GM08714 (cell line): ENCODE measurements around the gene BRME1.
"Not testable (repeated sequence)": the region's sequence is repeated elsewhere in the genome, so short reads cannot be mapped to it uniquely, and the experiment has no call there.

Source experiments
- H3K4me3 ChIP-seq: fragments of 200-500 bp; sonication (Bioruptor generic); 2 replicates; pipeline ENCODE4 v1.5.1; 2014; ENCODE audit warnings: mild to moderate bottlenecking, low read length, inconsistent platforms
- ZNF274 ChIP-seq: IDR thresholded peaks from 2 replicates; pipeline ENCODE4 v1.6.1; 2012; ENCODE audit warnings: mild to moderate bottlenecking, low read depth, low read length

Gene BRME1

DNA sequence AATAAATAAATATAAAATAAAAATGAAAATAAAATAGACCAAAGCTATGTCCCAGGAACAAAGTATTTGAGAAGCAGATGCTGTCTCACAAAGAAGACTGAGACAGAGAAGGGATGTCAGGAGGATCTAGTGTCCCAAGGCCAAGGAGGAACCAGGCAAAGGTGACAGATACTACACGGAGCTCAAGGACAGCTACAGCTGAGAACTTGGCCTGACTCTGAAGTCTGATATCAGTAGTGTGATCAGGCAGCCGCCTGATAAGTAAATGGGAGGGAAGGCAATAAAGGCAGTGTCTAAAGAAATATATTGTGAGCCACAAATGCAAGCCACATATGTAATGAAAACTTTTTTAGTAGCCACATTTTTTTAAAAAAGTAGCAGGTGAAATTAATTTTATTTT is 49.4 kb downstream of the BRME1 start:
- TF ChIP-seq ZNF274: no peak
- H3K4me3 ChIP-seq: no peak overlapping the region

DNA sequence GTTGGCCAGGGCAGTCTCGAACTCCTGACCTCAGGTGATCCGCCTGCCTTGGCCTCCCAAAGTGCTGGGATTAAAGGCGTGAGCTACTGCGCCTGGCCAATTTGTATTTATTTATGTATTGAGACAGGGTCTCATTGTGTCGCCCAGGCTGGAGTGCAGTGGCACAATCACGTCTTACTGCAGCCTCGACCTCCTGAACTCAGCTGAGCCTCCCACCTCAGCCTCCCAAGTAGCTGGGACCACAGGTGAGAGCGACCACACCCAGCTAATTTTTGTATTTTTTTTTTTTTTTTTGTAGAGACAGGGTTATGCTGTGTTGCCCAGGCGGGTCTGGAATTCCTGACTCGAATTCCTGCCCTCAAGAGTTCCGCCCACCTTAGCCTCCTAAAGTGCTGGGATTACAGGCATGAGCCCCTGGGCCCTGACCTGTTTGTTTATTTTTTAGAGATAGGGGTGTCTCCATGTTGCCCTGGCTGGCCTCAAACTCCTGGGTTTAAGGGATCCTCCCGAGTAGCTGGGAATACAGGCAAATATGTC is 53.7 kb downstream of the BRME1 start:
- H3K4me3 ChIP-seq: not testable (repeated sequence)

DNA sequence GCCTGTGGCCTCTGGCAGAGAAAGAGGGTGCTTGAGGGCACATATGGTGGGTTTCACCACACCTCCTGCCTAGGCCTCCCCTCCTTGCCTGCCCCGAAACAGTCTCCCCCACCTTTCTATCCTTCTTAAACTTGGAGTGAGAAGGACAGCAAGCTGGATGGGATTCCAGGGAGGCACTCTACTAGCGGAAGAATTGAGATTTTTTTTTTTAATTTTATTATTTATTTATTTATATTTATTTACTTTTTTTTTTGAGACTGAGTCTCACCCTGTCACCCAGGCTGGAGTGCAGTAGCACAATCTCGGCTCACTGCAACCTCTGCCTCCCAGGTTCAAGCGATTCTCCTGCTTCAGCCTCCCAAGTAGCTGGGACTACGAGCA is 54.2 kb downstream of the BRME1 start:
- H3K4me3 ChIP-seq: not testable (repeated sequence)

DNA sequence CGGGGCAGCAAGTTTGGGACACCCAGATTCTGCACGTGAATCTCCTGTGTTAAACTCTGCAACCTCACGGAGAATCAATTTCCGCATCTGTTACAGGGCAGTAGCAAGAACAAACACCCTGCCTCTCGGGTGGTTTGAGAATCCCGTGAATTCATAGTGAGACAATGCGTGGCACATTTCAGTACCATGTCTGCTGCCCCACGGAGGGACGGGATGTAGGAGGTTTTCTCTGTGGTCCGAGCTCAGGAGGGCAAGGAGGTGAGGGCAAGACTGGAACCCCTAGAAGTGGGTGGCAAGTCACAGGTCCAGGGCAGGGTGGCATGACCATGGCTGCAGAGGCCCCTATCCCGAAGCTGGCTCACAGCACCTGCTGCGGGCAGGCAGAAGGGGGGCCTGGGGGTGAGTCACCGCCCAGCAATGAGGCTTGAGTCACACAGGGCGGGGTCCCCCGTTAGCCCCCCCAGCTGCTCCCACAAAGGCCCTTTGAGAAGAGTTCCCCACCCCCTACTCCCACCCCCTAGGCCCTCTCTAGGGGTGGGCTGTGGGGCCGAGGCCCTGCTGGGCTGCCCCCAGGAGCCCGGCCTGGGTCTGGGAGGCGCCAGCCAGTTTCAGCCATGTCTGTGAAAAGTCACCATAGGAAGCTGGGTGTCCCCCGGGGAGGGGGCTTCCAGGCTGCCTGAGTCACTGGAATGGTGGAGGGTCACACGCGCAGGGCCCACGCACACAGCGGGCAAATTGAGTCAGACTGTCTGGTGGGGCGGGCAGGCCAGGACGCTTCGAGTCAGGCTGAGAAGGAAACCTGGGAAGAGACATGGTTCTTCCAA is 54.8 kb downstream of the BRME1 start:
- TF ChIP-seq ZNF274: no peak
- no peak overlapping the region for H3K4me3 ChIP-seq

DNA sequence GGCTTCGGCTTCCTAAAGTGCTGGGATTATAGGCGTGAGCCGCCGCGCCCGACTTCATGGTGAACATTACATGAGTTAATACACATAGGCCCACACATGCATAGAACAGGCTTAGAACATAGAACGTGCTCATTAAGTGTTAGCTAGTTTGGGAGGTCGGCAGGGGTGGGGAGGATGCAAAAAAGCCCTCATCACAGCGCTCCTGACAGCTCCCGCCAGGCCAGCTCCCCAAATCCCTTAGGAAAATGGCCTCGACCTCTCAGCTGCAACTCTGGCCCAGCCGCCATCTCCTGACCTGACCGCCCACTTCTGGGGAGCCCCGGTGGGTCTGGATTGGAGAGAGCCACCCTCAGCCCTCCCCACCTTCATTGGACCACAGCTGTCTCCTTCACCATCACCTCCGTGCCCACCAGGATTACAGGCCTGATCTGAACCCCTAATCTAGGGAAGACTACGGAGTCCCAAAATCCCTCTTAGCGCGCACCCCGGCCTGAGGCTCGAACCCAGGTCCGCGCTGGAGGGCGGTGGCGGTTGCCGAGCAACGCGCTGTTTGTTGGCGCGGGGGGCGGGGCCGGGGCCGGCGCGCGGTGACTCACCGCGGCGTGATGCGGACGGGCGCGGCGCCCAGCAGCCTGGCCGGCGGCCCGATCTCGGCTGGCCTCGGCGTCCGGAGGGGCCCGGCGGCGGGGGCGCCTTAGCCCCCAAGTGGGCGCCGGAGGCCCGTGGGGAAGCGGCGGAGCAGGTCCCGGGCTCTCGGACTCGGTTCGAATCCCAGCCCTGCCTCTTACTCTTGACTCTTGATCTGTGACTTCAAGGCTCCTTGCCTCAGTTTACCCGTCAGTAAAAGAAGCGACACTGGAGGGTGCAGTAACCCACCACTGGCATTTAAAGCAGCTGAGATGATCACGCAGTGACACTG is 55.7 kb downstream of the BRME1 start:
- no peak for TF ChIP-seq ZNF274
- no peak overlapping the region for H3K4me3 ChIP-seq

DNA sequence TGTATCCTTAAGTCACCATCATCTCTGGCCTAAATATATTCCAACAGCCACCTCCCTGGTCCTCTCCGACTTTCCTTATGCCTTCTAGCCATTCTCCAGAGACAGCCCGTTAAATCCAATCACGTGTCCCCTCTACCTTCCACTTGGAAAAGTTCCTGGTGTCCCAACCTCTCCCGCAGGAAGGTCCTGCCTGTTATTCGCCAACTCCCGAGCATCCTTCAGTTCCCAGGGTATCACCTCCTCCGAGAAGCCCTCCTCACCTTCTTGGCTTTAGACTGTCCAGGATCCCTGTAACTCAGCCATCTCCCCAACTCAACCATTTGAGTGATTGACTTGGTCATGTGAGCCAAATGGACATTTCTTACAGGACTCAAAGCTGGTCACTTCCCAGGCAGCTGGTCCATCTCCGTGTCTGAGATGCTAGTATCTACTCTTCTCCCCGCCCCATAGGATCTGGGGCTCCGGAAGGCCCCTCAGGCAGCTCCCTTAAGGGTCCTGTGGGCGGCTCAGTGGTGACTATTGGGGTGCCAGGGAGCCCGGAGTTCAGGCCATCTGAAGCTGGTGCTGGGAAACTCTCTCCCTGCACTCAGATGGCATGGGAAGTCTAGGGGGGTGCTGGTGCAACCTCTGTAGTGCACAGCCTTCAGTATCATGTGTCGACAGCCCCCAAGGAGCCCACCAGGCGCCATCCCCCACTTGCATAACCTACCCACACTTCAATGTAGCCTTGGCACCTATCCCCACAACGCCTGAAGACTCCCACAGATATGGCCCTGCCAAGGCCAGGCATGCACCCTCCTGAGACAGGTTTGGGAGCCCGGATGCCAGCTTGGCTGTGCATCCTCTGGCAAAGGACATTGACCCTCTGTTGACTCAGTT is 56.9 kb downstream of the BRME1 start:
- no peak overlapping the region for H3K4me3 ChIP-seq
- no peak for TF ChIP-seq ZNF274

DNA sequence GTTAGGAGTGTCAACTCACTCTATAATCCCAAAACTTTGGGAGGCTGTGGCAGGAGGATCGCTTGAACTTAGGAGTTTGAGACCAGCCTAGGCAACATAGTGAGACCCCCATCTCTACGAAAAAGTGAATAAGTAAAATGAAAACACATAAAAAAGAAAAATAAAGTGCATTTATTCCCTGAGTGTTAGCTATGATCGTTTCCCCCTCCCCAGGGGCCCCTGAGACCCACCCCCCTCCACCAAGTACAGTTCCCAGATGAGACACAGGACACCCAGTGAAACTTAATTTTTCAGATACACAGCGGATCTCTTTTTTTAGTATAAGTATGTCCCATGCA is 57.6 kb downstream of the BRME1 start:
- no peak for TF ChIP-seq ZNF274
- H3K4me3 ChIP-seq: no peak overlapping the region

DNA sequence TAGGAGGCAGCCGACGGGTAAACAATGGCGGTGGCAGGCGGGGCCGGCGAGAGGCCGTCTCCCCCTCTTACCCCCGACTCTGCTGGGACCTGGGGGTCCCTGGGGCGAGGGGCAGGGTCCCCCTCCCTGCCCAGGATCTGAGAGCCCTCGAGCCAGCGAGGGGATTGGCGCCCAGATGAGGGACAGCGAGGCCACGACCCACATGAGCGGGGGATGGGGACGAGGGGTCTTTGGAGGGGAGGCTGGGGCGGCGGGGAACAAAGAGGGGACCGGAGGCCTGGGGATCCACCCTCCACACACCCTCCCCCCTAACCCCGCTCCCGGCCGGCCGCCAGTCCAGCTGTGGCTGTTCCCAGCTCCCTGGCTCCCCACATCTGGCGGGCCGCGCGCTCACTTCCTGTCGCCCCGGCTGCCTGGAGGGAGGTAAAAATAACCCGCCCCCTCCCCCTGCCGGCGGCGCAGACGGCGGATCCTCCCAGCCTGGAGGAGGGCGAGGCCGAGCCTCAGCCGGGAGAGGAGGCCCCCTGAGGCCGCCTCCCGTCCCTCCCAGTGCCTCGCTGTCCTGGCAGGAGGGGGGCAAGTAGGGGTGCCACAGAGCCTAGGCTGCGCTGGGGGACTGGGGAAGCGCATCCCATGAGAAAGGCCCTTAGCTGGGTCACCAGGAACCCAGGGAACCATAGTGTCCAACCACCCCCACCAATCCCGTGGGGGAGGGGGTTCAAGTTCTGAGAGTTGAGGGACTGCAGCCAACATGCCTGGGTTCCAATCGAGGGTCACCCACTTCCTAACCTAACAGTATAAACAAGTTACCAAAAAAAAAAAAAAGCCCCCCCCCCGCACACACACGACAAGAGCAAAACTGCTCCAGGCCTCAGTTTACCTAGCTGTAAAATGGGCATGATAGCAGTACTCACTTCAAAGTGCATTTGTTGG is 58.2 kb downstream of the BRME1 start:
- H3K4me3 ChIP-seq: peak overlapping the region; percentile 56; the same call in 1 of the 2 replicates
- no peak for TF ChIP-seq ZNF274

DNA sequence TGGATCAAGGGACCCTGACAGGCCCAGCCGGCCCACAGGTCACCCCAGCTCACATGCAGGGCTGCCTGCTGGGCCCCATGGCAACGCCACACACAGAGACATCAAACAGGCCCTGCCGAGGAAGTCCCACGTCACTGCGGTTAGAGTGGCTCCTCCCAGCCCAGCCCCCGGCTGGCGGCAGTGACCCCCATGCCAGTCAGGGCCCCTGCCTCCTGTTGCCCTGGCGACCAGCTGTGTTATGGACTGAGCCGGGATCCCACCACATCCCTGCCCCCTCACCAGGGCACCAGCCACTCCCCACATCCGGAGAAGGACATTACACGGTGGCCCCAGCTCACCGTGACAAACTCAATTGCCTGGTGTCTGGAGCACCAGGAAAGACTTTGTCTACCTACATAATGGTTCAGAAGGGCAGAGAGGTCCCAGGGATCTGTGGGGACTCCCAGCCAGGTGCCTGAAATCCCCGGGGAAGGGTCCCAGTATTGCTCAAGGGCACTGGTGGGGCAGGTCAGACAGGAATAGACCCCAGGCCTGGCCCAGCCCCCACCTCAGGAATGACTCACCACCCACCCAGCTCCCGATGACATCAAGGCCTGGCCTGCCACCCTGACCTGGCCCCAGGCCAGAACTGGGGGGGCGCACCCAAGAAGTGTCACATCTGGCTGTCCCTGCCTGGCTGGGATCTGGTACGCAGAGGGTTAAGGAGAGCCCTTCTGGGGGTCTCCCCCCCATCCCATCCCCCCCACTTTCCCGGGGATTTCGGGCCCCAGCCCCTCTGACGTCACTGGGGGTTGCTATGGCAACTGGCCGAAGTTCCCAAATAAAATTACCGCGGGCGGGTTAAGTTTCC is 59.1 kb downstream of the BRME1 start:
- no peak for TF ChIP-seq ZNF274
- peak overlapping the region; percentile 56; the same call in 1 of the 2 replicates for H3K4me3 ChIP-seq

DNA sequence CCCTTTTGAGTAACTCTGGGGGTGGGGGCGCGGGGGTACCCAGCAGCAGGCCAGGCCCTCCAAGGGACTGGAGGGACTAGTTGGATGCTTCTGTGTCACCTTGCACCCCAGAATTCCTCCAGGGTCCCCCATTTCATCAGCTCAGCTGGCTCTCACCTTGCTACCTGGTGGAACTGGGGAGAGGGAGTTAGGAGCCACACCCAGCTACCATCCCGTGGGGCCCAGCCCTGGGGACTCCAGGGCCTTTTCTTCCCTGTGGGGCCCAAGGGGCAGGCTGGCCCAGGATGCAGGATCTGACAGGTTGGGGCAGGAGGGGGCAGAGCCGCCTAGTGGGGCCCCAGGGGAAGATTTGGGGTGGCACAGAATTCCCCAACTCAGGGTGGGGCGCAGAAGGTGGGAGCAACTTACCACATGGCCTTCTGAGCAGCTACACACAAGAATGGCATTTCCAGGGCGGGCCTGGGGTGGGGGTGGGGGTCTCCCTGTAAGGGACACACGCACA is 61.7 kb downstream of the BRME1 start:
- no peak for TF ChIP-seq ZNF274
- no peak overlapping the region for H3K4me3 ChIP-seq

DNA sequence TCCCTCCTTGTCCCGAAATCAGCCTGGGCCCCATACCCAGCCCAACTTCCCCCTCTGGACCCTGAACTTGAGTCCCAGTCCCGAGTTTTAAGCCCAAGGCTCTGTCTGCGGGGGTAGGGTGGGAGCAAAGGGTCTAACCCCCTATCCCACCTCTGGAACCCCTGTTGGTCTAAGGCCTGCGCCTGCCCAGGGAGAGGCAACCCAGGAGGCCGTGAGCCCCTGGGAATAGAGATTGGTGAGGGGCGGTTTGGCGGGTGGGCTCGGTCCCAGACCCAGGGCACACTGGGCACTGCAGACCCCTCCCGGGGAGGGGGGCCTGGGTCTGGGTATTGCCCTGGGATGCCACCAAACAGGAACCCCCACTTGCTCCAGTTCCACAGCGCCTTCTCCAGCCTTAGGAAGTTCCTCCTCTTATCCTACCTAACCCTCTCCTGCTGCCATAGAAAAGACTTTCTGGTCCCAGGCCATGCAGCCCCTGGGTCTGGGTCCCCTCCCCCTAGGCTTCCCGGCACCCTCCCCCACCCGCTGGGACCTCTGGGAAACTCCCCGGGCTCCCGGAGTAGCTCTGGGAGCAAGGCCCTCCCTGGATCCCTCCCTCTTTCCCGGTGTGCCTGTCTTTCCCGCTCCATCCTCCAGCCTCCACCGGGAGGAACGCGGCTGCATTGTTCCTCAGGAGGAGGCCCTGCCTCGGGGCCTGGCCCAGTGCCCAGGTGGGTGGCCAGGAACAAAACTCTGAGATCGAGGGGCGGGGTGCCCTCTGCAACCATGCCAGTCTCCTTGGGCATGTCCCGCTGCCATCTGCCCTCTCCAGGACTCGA is 62.6 kb downstream of the BRME1 start:
- H3K4me3 ChIP-seq: peak overlapping the region; percentile 30; the same call in 1 of the 2 replicates
- TF ChIP-seq ZNF274: no peak
